Lower leg skin (tissue), 4 donors: ENCODE results near the gene ENO2. TPM values are rescaled to one million over a fixed set of nuclear protein-coding genes. Genes with fewer than 3 reads are reported as not detected.
"Not testable (repeated sequence)": the region's sequence is repeated elsewhere in the genome, so short reads cannot be mapped to it uniquely, and the experiment has no call there.

Experiments used
- DNase-seq, 2 donors: peaks; one replicate each; pipeline ENCODE4 v3.0.0-alpha.2; 2019; ENCODE audit warnings: low spot score in 2 of 2
- H3K4me3 ChIP-seq: fragments of 200-600 bp; sonication (generic); 2 replicates; pipeline ENCODE4 v1.5.1; 2017; ENCODE audit warnings: mild to moderate bottlenecking, low read depth; ENCODE audit not compliant: poor library complexity, severe bottlenecking
- POLR2A ChIP-seq, 2 donors: fragments of 450-650 bp; IDR thresholded peaks; one replicate each; pipeline ENCODE4 v1.6.1; 2016 to 2017; ENCODE audit warnings: antibody characterized with exemption in 2 of 2, mild to moderate bottlenecking in 1 of 2, moderate library complexity in 1 of 2
- WGBS, 2 donors: methylation state at CpG; one replicate each; pipeline ENCODE4 v1.1.5; 2018; 5-methylcytosine and 5-hydroxymethylcytosine counted together
- intact Hi-C: fragments of 100-400 bp; cut with DNase I; formaldehyde crosslinking; loops from one replicate; pipeline ENCODE4 v1.15.0; 2023; ENCODE audit warnings: low total_unique reads
- total RNA-seq, 4 donors: library from RNA; depleted of rRNA; stranded (reverse); fragments of >200 nt; gene quantifications; one replicate each; pipeline ENCODE4 v1.1.0, GENCODE V29; 2016
- TF ChIP-seq, protein P1 (sequence below), 3 donors: fragments of 450-650 bp; IDR thresholded peaks; one replicate each; pipeline ENCODE4 v1.5.1; 2016; ENCODE audit warnings: antibody characterized with exemption in 3 of 3, mild to moderate bottlenecking in 3 of 3, moderate library complexity in 2 of 3

The ENO2 gene
- total RNA-seq, 4 donors from 2014 or later = 3.6 to 7.9 (median 6.1) TPM

DNA sequence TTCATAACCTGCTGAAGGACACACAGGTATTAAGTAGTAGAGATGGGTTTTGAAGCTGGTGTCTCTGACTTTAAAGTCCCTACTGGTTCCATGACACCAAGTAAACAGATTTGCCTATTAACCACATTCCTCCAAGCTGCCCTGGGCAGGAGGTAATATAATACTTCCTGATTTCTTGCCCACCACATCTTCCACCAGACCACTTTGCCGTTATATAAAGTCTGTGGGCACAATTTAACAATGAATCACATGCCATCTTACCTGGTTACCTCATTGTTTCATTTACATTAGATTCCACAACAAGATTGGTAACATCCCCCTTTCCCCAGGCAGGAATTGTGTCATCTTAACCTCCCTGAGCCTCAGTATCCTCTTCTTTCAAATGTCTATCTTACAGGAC lies 10.7 kb upstream of the ENO2 start:
- 58 to 68% methylated on average over 1 of the region's 1 CpG for WGBS, 2 donors
- TF ChIP-seq, protein P1, sequence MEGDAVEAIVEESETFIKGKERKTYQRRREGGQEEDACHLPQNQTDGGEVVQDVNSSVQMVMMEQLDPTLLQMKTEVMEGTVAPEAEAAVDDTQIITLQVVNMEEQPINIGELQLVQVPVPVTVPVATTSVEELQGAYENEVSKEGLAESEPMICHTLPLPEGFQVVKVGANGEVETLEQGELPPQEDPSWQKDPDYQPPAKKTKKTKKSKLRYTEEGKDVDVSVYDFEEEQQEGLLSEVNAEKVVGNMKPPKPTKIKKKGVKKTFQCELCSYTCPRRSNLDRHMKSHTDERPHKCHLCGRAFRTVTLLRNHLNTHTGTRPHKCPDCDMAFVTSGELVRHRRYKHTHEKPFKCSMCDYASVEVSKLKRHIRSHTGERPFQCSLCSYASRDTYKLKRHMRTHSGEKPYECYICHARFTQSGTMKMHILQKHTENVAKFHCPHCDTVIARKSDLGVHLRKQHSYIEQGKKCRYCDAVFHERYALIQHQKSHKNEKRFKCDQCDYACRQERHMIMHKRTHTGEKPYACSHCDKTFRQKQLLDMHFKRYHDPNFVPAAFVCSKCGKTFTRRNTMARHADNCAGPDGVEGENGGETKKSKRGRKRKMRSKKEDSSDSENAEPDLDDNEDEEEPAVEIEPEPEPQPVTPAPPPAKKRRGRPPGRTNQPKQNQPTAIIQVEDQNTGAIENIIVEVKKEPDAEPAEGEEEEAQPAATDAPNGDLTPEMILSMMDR (IDR thresholded peaks at IDR 0.05) = no peak
- no peak for TF ChIP-seq POLR2A (IDR thresholded peaks at IDR 0.05)
- intact Hi-C loops = no loop called here
- DNase-seq = no peak
- no peak overlapping the region for H3K4me3 ChIP-seq

DNA sequence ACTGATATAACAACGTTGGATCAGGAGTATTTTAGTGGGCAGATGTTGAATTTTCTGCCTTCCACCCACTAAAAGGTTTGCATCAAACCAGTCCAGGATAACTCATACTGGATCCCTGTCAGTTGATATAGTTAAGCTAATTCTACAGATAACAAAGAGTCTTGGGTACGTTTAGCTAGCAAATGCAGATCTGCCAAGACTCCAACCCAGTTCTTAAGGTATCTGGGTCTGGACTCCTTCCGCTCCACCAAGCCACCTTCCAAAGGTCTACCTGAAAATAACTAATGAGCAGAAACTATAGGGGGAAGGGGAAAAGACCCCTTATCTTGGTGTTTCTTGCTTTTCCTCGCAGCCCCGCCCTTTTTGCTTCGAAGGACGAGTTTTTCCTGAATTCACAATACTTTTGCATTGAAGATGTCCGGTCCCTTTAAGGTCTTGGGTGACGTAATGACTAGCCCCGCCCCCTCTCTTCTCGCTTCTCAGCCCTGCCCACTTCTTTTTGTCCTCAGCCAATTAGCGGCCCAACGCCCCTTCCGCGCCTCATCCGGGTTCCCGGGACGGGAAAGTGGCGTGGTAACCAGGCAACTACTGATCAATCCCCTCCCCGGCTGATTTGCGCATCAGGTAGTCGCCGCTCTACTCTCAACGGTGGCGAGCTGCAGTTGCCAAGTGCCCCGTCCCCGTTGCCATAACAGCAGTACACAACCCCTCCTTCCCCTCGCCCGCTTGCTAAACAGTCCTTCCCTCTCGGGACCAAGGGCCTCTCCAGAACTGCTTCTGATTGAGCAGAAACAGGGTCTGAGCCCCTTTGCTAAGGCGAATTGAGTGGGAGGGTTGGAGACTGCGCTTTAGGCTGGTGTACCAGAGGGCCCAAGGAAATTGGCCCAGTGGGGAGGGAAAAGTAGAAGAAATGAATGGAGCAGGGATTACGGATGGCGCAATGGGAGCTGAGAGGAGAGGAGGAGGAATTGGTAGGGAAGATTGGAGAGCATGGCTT lies 9.8 kb upstream of the ENO2 start, which contains the start of gene LRRC23:
Gene LRRC23 (plus strand): TSS at position 543 of the 997 bp plus-strand sequence. CDS start 812 bp downstream, outside the sequence.
- DNase-seq = peak; percentile 98 to 100
- TF ChIP-seq POLR2A (IDR thresholded peaks at IDR 0.05) = no peak
- TF ChIP-seq, protein P1 (IDR thresholded peaks at IDR 0.05) = no peak
- H3K4me3 ChIP-seq = peak within 1 kb of the TSS; percentile 46
- intact Hi-C loops = no loop called here
- WGBS, 2 donors = 5% methylated on average over 34 of the region's 34 CpGs

DNA sequence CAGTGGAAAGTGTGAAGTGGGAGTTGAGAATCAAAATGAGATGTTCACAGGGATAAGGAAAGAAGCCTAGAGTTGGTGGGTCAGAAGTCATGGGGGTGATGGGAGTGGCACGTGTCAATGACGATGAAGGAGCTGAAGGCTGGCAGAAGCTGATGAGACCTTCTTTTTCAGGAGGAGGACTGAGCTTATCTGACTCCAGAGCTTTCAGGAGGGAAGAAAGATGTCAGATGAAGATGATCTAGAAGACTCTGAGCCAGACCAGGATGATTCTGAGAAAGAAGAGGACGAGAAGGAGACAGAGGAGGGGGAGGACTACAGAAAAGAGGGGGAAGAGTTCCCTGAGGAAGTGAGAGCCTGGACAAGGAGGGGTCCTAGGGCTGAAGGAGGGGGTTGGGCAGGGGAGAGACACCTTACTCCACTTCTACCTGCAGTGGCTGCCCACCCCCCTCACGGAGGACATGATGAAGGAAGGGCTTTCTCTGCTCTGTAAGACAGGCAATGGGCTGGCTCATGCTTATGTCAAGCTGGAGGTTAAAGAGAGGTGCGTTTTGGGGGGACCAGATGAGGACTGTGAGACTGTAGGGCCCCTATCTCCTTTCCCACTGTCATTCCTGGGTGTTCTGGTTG lies 8.9 kb upstream of the ENO2 start:
- intact Hi-C loops = no loop called here
- WGBS, 2 donors = 62 to 71% methylated on average over 5 of the region's 5 CpGs
- H3K4me3 ChIP-seq = no peak overlapping the region
- TF ChIP-seq, protein P1 (IDR thresholded peaks at IDR 0.05) = no peak
- TF ChIP-seq POLR2A (IDR thresholded peaks at IDR 0.05) = no peak
- DNase-seq = no peak

DNA sequence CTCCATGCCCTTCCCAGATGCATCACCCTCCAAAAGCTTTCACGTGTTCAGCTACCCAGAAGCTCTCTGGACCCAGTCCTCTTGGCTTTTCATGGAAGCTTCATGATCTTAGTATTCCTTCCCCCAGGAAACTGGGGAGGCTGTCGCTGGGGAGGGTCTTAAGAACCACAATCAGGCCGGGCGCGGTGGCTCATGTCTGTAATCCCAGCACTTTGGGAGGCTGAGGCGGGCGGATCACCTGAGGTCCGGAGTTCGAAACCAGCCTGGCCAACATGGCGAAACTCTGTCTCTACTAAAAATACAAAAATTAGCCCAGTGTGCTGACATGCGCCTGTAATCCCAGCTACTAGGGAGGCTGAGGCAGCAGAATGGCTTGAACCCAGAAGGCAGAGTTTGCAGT lies 6.2 kb upstream of the ENO2 start:
- 95 to 97% methylated on average over 11 of the region's 11 CpGs for WGBS, 2 donors
- DNase-seq, H3K4me3 ChIP-seq, intact Hi-C loops: not testable (repeated sequence)

GRCh38 chr12:6909421-6910145 lies 4.8 kb upstream of the ENO2 start:
- DNase-seq = no peak
- intact Hi-C loops = no loop called here
- no peak for TF ChIP-seq POLR2A (IDR thresholded peaks at IDR 0.05)
- TF ChIP-seq, protein P1 (IDR thresholded peaks at IDR 0.05) = no peak
- 79 to 88% methylated on average over 4 of the region's 4 CpGs for WGBS, 2 donors
- no peak overlapping the region for H3K4me3 ChIP-seq
